HepG2 (cell line): ENCODE measurements around the gene WDR26. TPM values are rescaled to one million over a fixed set of nuclear protein-coding genes. Genes with fewer than 3 reads are reported as not detected.

Source experiments
- ATF1 ChIP-seq: IDR thresholded peaks from 2 replicates; pipeline ENCODE4 v1.6.1; 2016; ENCODE audit warnings: mild to moderate bottlenecking, control low read depth
- ATM ChIP-seq: fragments of 450-650 bp; IDR thresholded peaks from 2 replicates; pipeline ENCODE4 v1.7.1; 2017; ENCODE audit warnings: mild to moderate bottlenecking, borderline replicate concordance
- DMAP1 ChIP-seq: IDR thresholded peaks from 2 replicates; pipeline ENCODE4 v1.6.1; 2016
- ETV6 ChIP-seq: sonication (generic); formaldehyde crosslinking; conservative IDR thresholded peaks from 2 replicates; pipeline ENCODE4 v1.4.0; 2020; ENCODE audit warnings: missing genetic modification reagents
- EZH2 ChIP-seq: conservative IDR thresholded peaks from 2 replicates; pipeline ENCODE4 v1.6.1; 2012; ENCODE audit warnings: mild to moderate bottlenecking, low read depth, low read length, moderate library complexity
- FOXM1 ChIP-seq: sonication (generic); formaldehyde crosslinking; IDR thresholded peaks from 2 replicates; pipeline ENCODE4 v1.5.0; 2020; ENCODE audit warnings: missing genetic modification reagents
- GTF3A ChIP-seq: sonication (generic); formaldehyde crosslinking; conservative IDR thresholded peaks from 2 replicates; pipeline ENCODE4 v1.4.0; 2020; ENCODE audit warnings: mild to moderate bottlenecking, missing genetic modification reagents
- KLF12 ChIP-seq: sonication (generic); formaldehyde crosslinking; IDR thresholded peaks from 2 replicates; pipeline ENCODE4 v1.4.0; 2020; ENCODE audit warnings: missing genetic modification reagents, borderline replicate concordance
- MXD4 ChIP-seq: IDR thresholded peaks from 2 replicates; pipeline ENCODE4 v1.6.1; 2016; ENCODE audit warnings: mild to moderate bottlenecking, missing biosample characterization, missing genetic modification reagents
- NCOA2 ChIP-seq: sonication (generic); formaldehyde crosslinking; IDR thresholded peaks from 2 replicates; pipeline ENCODE4 v1.8.0; 2022; ENCODE audit warnings: inconsistent platforms
- PHF21A ChIP-seq: sonication (generic); formaldehyde crosslinking; IDR thresholded peaks from 2 replicates; pipeline ENCODE4 v1.5.0; 2020; ENCODE audit warnings: mild to moderate bottlenecking, missing genetic modification reagents
- PHF5A ChIP-seq: IDR thresholded peaks from one replicate; pipeline ENCODE4 v1.6.1; 2018; ENCODE audit warnings: low read depth, missing genetic modification reagents; ENCODE audit not compliant: unreplicated experiment
- RFXAP ChIP-seq: sonication (generic); formaldehyde crosslinking; IDR thresholded peaks from 2 replicates; pipeline ENCODE4 v1.4.0; 2020; ENCODE audit warnings: missing genetic modification reagents, borderline replicate concordance
- SAFB2 ChIP-seq: sonication (generic); formaldehyde crosslinking; IDR thresholded peaks from 2 replicates; pipeline ENCODE4 v1.5.1; 2020; ENCODE audit warnings: missing genetic modification reagents, low read depth, mild to moderate bottlenecking, borderline replicate concordance
- SALL2 ChIP-seq: sonication (generic); formaldehyde crosslinking; IDR thresholded peaks from 2 replicates; pipeline ENCODE4 v1.8.1; 2023; ENCODE audit warnings: mild to moderate bottlenecking, missing genetic modification reagents, inconsistent platforms
- SMAD1 ChIP-seq: sonication (generic); formaldehyde crosslinking; IDR thresholded peaks from 2 replicates; pipeline ENCODE4 v1.4.0; 2020; ENCODE audit warnings: missing genetic modification reagents, low read depth, mild to moderate bottlenecking, borderline replicate concordance
- SOX6 ChIP-seq, 2 experiments: fragments of 450-650 bp in 1 of 2; sonication (generic) in 1 of 2; formaldehyde crosslinking in 1 of 2; IDR thresholded peaks; 2 replicates each; pipeline versions ENCODE4 v1.4.0 to v1.6.1; 2017 to 2020; ENCODE audit warnings: antibody characterized with exemption in 1 of 2, mild to moderate bottlenecking in 1 of 2, missing genetic modification reagents in 1 of 2
- STAG1 ChIP-seq: sonication (generic); formaldehyde crosslinking; IDR thresholded peaks from 2 replicates; pipeline ENCODE4 v1.4.0; 2020; ENCODE audit warnings: missing genetic modification reagents
- ZFP1 ChIP-seq: IDR thresholded peaks from 2 replicates; pipeline ENCODE4 v1.6.1; 2016
- ZNF230 ChIP-seq: sonication (generic); formaldehyde crosslinking; IDR thresholded peaks from 2 replicates; pipeline ENCODE4 v1.4.0; 2020; ENCODE audit warnings: mild to moderate bottlenecking, missing genetic modification reagents
- ZNF343 ChIP-seq: sonication (generic); formaldehyde crosslinking; IDR thresholded peaks from 2 replicates; pipeline ENCODE4 v1.4.0; 2020; ENCODE audit warnings: mild to moderate bottlenecking, missing genetic modification reagents
- ZNF530 ChIP-seq: sonication (generic); formaldehyde crosslinking; IDR thresholded peaks from 2 replicates; pipeline ENCODE4 v1.5.0; 2020; ENCODE audit warnings: low read depth, mild to moderate bottlenecking, missing genetic modification reagents
- polyA plus RNA-seq, 8 experiments: library from polyadenylated mRNA; depleted of rRNA in 3 of 8; stranded (reverse) in 7 of 8; unstranded in 1 of 8; fragments of >200 nt; fragmentation: Illumina TruSeq in 4 of 8; extraction: Trizol in 4 of 8; gene quantifications; 2 replicates each; pipeline versions ENCODE4 v1.2.1 to v1.2.3, GENCODE V29; 2011 to 2016; ENCODE audit warnings: low read depth in 4 of 8, missing spikeins in 1 of 8, mixed read lengths in 1 of 8; ENCODE audit not compliant: insufficient read depth in 1 of 8
- total RNA-seq, 5 experiments: library from RNA; depleted of rRNA; stranded (reverse); fragments of >200 nt; fragmentation: Illumina TruSeq; extraction: Trizol; gene quantifications; 2 replicates each; pipeline ENCODE4 v1.2.3, GENCODE V29; 2016; ENCODE audit warnings: low read depth in 1 of 5
- TF ChIP-seq, protein P1 (sequence below): sonication (generic); formaldehyde crosslinking; IDR thresholded peaks from 2 replicates; pipeline ENCODE4 v1.5.0; 2020; ENCODE audit warnings: mild to moderate bottlenecking, missing genetic modification reagents
- TF ChIP-seq, protein P2 (sequence below): IDR thresholded peaks from 2 replicates; pipeline ENCODE4 v1.6.1; 2016; ENCODE audit warnings: mild to moderate bottlenecking
- TF ChIP-seq, protein P3 (sequence below): sonication (generic); formaldehyde crosslinking; IDR thresholded peaks from 2 replicates; pipeline ENCODE4 v1.4.0; 2020; ENCODE audit warnings: missing genetic modification reagents, borderline replicate concordance

Gene WDR26
- total and polyA plus RNA-seq, 2 of the 13 experiments (the other 11 are each of a cell fraction or from before 2014, with no cell fraction given) = 13.2 to 23.7 TPM

DNA sequence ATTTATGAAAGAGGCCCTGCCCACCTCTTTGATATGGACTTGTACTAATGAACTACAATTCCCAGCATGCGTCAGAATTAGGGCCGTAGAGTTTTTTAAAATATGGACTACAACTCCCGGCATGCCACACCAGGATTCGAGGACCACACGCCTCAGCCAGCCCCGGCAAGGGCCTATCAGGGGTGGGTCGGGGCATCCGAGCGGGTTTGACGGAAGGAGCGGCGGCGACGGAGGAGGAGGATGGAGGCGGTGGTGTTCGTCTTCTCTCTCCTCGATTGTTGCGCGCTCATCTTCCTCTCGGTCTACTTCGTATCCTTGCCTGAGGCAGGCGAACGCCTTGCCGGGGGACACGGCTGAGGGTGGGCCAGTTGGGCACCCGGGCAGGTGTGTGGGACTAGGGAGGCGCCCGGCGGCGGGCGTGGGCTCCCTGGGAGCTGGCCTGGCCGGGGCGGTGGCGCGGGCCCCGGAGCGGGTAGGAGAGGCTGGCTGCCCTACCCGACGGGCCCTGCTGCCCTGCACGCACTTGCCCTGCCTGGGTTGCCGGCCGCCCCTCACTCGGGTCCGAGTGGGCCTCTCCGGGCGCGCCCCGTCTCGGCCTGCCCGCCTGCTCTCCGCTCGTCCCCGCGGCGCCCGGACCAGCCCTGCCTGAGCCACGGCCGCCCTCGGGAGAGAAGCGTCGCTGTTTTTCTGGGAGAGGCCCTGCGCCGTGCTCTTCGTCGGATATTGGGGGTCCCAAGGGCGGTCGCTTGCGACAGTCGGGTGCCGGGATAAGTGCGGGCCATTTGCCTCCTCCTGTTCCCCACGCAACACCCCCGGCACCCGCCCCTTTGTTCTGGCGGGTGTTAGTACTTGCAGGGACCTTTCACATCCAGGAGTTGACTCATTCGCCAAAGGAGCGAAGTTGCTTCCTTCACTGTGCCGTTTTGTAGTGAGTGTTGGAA lies 77.6 kb downstream of the WDR26 start, which contains the start of gene CNIH4 (continued):
- TF ChIP-seq ZNF230 (CRISPR knock-in tag) = 0 out of 2 replicates have a peak, but pooled peaks have one; percentile 34
- 0 out of 2 replicates have a peak, but pooled peaks have one; percentile 26 for TF ChIP-seq ZNF530 (CRISPR knock-in tag)
- TF ChIP-seq PHF21A (CRISPR knock-in tag) = 0 out of 2 replicates have a peak, but pooled peaks have one; percentile 22
- peak; percentile 28 for TF ChIP-seq PHF5A (CRISPR knock-in tag)
- TF ChIP-seq ATF1 (CRISPR knock-in tag) = peak; percentile 59; the same call in 1 of the 2 replicates
- no peak for TF ChIP-seq ATM
- TF ChIP-seq ZNF343 (CRISPR knock-in tag) = no peak
- TF ChIP-seq, protein P1, sequence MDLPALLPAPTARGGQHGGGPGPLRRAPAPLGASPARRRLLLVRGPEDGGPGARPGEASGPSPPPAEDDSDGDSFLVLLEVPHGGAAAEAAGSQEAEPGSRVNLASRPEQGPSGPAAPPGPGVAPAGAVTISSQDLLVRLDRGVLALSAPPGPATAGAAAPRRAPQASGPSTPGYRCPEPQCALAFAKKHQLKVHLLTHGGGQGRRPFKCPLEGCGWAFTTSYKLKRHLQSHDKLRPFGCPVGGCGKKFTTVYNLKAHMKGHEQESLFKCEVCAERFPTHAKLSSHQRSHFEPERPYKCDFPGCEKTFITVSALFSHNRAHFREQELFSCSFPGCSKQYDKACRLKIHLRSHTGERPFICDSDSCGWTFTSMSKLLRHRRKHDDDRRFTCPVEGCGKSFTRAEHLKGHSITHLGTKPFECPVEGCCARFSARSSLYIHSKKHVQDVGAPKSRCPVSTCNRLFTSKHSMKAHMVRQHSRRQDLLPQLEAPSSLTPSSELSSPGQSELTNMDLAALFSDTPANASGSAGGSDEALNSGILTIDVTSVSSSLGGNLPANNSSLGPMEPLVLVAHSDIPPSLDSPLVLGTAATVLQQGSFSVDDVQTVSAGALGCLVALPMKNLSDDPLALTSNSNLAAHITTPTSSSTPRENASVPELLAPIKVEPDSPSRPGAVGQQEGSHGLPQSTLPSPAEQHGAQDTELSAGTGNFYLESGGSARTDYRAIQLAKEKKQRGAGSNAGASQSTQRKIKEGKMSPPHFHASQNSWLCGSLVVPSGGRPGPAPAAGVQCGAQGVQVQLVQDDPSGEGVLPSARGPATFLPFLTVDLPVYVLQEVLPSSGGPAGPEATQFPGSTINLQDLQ (CRISPR knock-in tag) = peak; percentile 80
- TF ChIP-seq EZH2 = no peak
- 0 out of 2 replicates have a peak, but pooled peaks have one; percentile 18 for TF ChIP-seq GTF3A (CRISPR knock-in tag)
- TF ChIP-seq SALL2 (CRISPR knock-in tag) = peak; percentile 65; the same call in 1 of the 2 replicates
- TF ChIP-seq SOX6 (IDR thresholded peaks at IDR 0.05) = no peak
- peak; percentile 40; the same call in 1 of the 2 replicates for TF ChIP-seq SOX6 (CRISPR knock-in tag; IDR thresholded peaks at IDR 0.05)
- TF ChIP-seq FOXM1 (CRISPR knock-in tag) = peak; percentile 16; the same call in 1 of the 2 replicates
- peak; percentile 44; the same call in 1 of the 2 replicates for TF ChIP-seq RFXAP (CRISPR knock-in tag)
- 0 out of 2 replicates have a peak, but pooled peaks have one; percentile 3 for TF ChIP-seq NCOA2
- 0 out of 2 replicates have a peak, but pooled peaks have one; percentile 65 for TF ChIP-seq SAFB2 (CRISPR knock-in tag)
- peak; percentile 82; the same call in 1 of the 2 replicates for TF ChIP-seq KLF12 (CRISPR knock-in tag)
- TF ChIP-seq ETV6 (CRISPR knock-in tag) = 0 out of 2 replicates have a peak, but pooled peaks have one; percentile 61
- TF ChIP-seq MXD4 (CRISPR knock-in tag) = peak; percentile 46; the same call in 1 of the 2 replicates
- peak; percentile 49 for TF ChIP-seq DMAP1 (CRISPR knock-in tag)
- no peak for TF ChIP-seq ZFP1
- TF ChIP-seq SMAD1 = peak; percentile 24; the same call in 1 of the 2 replicates
- TF ChIP-seq STAG1 (CRISPR knock-in tag) = no peak
- TF ChIP-seq, protein P2, sequence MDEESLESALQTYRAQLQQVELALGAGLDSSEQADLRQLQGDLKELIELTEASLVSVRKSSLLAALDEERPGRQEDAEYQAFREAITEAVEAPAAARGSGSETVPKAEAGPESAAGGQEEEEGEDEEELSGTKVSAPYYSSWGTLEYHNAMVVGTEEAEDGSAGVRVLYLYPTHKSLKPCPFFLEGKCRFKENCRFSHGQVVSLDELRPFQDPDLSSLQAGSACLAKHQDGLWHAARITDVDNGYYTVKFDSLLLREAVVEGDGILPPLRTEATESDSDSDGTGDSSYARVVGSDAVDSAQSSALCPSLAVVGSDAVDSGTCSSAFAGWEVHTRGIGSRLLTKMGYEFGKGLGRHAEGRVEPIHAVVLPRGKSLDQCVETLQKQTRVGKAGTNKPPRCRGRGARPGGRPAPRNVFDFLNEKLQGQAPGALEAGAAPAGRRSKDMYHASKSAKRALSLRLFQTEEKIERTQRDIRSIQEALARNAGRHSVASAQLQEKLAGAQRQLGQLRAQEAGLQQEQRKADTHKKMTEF (CRISPR knock-in tag) = peak; percentile 26; the same call in 1 of the 2 replicates
- TF ChIP-seq, protein P3, sequence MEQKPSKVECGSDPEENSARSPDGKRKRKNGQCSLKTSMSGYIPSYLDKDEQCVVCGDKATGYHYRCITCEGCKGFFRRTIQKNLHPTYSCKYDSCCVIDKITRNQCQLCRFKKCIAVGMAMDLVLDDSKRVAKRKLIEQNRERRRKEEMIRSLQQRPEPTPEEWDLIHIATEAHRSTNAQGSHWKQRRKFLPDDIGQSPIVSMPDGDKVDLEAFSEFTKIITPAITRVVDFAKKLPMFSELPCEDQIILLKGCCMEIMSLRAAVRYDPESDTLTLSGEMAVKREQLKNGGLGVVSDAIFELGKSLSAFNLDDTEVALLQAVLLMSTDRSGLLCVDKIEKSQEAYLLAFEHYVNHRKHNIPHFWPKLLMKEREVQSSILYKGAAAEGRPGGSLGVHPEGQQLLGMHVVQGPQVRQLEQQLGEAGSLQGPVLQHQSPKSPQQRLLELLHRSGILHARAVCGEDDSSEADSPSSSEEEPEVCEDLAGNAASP (CRISPR knock-in tag) = no peak
